Astrocyte of the cerebellum (primary cell): ENCODE results near the gene CEMP1.

Experiments used
- DNase-seq: peaks from one replicate; pipeline ENCODE4 v3.0.0-alpha.2; 2011; ENCODE audit warnings: low read depth
- H3K4me3 ChIP-seq: 2 replicates; pipeline ENCODE4 v1.5.1; 2011; ENCODE audit warnings: mild to moderate bottlenecking, low read depth, low read length, moderate library complexity
- CTCF ChIP-seq: IDR thresholded peaks from 2 replicates; pipeline ENCODE4 v1.5.1; 2012; ENCODE audit warnings: low read length, low read depth, moderate library complexity, mild to moderate bottlenecking; ENCODE audit errors: missing control alignments
- in situ Hi-C: cut with HindIII; loops from 2 replicates; pipeline ENCODE4 v1.10.0; 2017; ENCODE audit warnings: low sequenced_read_pairs

Gene CEMP1

GRCh38 chr16:2485811-2486507 lies 45.2 kb downstream of the CEMP1 start:
- TF ChIP-seq CTCF = no peak
- in situ Hi-C loops = no loop called here
- no peak overlapping the region for H3K4me3 ChIP-seq

GRCh38 chr16:2484898-2485508 lies 46.2 kb downstream of the CEMP1 start:
- DNase-seq = no peak
- in situ Hi-C loops = no loop called here
- H3K4me3 ChIP-seq = no peak overlapping the region

More at GRCh38 chr16:2485811-2486507, 45.2 kb downstream of the CEMP1 start:
- DNase-seq = no peak

GRCh38 chr16:2483939-2484897 lies 47.0 kb downstream of the CEMP1 start:
- H3K4me3 ChIP-seq = no peak overlapping the region
- TF ChIP-seq CTCF = no peak
- DNase-seq = no peak
- in situ Hi-C loops = no loop called here

More at GRCh38 chr16:2484898-2485508, 46.2 kb downstream of the CEMP1 start:
- no peak for TF ChIP-seq CTCF

- DNase-seq = no peak
- in situ Hi-C loops = no loop called here
- no peak overlapping the region for H3K4me3 ChIP-seq
- no peak for TF ChIP-seq CTCF
Observed at GRCh38 chr16:2482708-2483534, 48.3 kb downstream of the CEMP1 start.

- no peak for TF ChIP-seq CTCF
- H3K4me3 ChIP-seq = no peak overlapping the region
- in situ Hi-C loops = no loop called here
Observed at GRCh38 chr16:2482249-2482648, 49.0 kb downstream of the CEMP1 start.

More at GRCh38 chr16:2482249-2482648, 49.0 kb downstream of the CEMP1 start:
- DNase-seq = no peak
